HG03565 (cell line): ENCODE data around the gene PHGDH.

Source experiments
- ATAC-seq: cut with Tn5 transposase; IDR thresholded peaks from one replicate; pipeline ENCODE4 v1.9.1; 2021; ENCODE audit warnings: mild to moderate bottlenecking, moderate library complexity; ENCODE audit not compliant: unreplicated experiment

Gene PHGDH

GRCh38 chr1:119731741-119732430 lies 20.2 kb downstream of the PHGDH start:
- no peak for ATAC-seq

GRCh38 chr1:119732465-119733168 lies 20.9 kb downstream of the PHGDH start:
- ATAC-seq = no peak

GRCh38 chr1:119733754-119734153 lies 22.0 kb downstream of the PHGDH start:
- ATAC-seq = no peak

GRCh38 chr1:119735217-119735616 lies 23.5 kb downstream of the PHGDH start:
- ATAC-seq = no peak

- no peak for ATAC-seq
Observed at GRCh38 chr1:119736649-119737039, 24.9 kb downstream of the PHGDH start.

GRCh38 chr1:119737040-119737682 lies 25.4 kb downstream of the PHGDH start:
- ATAC-seq = no peak

- no peak for ATAC-seq
Observed at GRCh38 chr1:119738100-119738720, 26.5 kb downstream of the PHGDH start.

- ATAC-seq = no peak
Observed at GRCh38 chr1:119739150-119739549, 27.4 kb downstream of the PHGDH start.

GRCh38 chr1:119740261-119740660 lies 28.5 kb downstream of the PHGDH start:
- no peak for ATAC-seq

GRCh38 chr1:119740896-119741780 lies 29.4 kb downstream of the PHGDH start:
- ATAC-seq = no peak

- no peak for ATAC-seq
Observed at GRCh38 chr1:119742202-119742601, 30.5 kb downstream of the PHGDH start.

GRCh38 chr1:119742677-119743076 lies 30.9 kb downstream of the PHGDH start:
- no peak for ATAC-seq

GRCh38 chr1:119743308-119743707 lies 31.6 kb downstream of the PHGDH start:
- no peak for ATAC-seq

GRCh38 chr1:119743776-119744597 lies 32.3 kb downstream of the PHGDH start:
- ATAC-seq = peak; percentile 79

GRCh38 chr1:119744598-119744942 lies 32.8 kb downstream of the PHGDH start:
- no peak for ATAC-seq

GRCh38 chr1:119745034-119745433 lies 33.3 kb downstream of the PHGDH start:
- ATAC-seq = no peak

GRCh38 chr1:119747451-119747850 lies 35.7 kb downstream of the PHGDH start:
- no peak for ATAC-seq

- ATAC-seq = no peak
Observed at GRCh38 chr1:119748040-119748439, 36.3 kb downstream of the PHGDH start.

GRCh38 chr1:119752592-119752991 lies 40.9 kb downstream of the PHGDH start:
- no peak for ATAC-seq

- ATAC-seq = no peak
Observed at GRCh38 chr1:119758584-119758983, 46.9 kb downstream of the PHGDH start.
